NCI-H748 treated with DMSO at 0.1 percent for 48 hours (cell line): ENCODE measurements around the gene MYOZ3.

Experiments
- DNase-seq: peaks from one replicate; lab custom pipeline; 2025; lab: John Stamatoyannopoulos, UW

Gene MYOZ3

DNA sequence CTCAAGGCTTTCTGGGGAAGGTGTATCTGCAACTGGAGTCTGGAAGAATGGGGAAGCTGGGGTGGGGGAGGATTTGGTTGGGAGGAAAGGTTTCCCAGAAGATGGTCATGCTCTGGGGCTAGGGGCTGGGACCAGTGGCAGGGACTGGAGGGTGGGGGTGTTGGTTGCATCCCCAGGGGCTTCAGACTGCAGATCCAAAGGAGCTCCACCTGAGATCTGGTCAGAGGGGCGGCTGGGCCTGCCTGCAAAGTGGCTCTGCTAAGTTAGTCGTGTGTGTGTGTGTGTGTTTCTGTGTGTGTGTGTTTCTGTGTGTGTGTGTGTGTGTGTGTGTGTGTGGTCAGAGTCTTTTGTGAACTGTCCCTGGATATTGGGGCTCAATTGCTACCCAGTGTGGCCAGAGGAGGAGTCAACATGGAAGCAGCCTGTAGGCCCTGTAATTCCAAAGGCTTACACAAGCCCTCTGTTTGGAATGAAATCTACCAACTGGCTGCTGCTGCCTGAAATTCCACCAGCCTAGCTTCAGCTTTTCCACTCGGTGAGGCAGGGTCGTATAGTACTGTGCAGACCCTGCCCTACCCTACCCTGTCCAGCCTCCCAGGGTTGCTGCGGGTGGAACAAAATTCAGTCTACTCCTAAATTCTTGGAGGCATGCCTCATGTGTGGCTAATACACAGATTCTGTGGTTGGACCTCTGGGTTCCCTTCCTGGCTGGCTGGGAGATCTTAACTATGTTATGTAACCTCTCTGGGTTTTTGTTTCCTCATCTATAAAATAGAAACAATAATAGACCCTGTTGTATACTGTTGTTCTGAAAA lies 33.1 kb upstream of the MYOZ3 start:
- no peak for DNase-seq

DNA sequence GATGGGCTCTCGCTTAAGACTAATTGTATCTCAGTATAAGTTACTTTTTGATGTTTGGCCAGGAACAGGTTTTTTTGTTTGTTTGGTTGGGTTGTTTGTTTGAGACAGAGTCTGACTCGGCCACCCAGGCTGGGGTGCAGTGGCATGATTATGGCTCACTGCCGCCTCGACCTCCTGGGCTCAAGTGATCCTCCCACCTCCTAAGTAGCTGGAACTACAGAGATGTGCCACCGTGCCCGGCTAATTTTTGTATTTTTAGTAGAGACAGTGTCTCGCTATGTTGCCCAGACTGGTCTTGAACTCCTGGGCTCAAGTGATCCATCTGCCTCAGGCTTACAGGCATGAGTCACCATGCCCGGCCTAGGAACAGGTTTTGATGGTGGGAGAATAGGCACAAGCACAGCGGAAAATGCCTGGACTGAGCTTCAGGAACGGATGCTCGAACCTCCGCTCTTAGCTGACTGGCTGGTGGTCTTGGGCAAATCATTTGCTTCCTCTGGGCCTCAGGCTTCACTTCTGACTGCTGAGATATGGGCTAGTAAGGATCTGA lies 32.0 kb upstream of the MYOZ3 start:
- no peak for DNase-seq

DNA sequence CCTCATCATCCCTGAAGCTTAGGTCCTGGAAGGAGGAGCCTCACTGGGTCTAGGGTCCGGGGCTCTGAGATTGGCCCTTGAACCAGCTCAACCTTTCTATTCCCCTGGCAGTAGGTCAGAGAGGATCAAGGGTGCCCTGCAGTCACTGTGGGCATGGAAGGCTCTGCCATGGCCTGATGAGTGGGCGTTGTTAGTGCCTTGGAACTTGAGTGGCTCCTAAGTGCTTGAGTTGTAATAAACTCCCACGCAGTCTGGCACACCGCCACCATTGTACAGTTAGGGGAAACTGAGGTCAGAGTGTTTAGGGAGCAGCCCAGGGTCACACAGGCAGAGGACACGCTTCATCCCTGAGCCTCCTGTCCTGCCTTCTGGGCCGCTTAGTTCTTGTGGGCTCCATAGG lies 31.0 kb upstream of the MYOZ3 start:
- no peak for DNase-seq

DNA sequence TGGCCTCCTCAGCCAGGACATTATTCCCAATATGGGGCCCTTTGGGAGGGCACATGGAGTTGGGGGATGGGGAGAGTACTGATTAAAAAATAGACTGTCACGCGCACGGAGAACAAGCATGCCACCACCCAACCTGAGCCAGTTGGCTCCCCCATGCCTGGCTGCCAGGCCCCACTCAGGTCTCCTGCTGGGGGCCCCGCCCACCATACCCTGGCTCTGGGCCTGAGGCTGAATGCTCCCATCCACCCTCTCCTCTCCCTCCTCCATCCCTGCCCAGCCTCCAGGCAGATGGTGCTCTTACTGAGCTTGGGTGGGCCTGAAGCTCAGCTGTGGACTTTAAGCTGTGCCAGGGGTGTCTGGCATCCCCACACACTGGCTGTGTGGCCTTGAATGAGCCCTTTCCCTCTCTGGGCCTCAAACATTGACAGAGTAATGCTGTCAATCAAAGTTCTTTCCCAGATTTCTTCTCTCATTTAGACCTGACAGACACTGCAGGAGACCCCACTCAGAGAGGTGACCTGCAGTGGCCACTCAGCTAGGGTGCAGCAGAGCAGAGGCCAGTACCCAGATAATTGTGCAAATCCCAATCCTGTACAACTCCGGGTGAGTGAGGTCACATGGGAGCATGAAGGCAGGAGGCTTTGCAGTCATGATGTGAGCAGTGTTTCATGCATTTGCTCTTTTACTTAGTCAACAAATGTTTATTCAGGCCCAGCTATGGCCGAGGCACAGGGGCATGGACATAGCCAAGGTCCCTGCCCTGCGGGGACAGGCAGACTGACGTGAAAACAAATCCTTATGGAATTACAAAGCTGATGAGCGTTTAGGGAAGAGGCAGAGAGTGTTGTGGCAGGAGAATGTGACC lies 30.4 kb upstream of the MYOZ3 start:
- no peak for DNase-seq

DNA sequence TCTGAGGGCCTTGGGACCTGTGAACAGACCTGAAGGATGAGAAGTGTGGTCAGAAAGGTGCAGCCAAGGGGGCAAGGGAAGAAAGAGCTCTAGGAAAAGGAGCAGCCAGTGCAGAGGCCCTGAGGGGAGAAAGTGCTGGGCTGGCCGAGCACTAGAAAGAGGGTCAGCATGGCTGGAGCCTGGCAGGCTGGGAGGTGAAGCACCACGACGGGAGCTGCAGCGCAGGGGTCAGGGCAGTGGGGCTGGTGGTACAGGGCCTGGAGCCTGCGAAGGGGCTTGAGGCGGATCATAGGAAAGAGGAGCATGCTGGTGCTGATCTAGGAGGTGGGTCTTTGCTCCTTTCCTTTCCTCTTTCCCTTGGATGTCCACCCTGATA lies 29.7 kb upstream of the MYOZ3 start:
- no peak for DNase-seq

DNA sequence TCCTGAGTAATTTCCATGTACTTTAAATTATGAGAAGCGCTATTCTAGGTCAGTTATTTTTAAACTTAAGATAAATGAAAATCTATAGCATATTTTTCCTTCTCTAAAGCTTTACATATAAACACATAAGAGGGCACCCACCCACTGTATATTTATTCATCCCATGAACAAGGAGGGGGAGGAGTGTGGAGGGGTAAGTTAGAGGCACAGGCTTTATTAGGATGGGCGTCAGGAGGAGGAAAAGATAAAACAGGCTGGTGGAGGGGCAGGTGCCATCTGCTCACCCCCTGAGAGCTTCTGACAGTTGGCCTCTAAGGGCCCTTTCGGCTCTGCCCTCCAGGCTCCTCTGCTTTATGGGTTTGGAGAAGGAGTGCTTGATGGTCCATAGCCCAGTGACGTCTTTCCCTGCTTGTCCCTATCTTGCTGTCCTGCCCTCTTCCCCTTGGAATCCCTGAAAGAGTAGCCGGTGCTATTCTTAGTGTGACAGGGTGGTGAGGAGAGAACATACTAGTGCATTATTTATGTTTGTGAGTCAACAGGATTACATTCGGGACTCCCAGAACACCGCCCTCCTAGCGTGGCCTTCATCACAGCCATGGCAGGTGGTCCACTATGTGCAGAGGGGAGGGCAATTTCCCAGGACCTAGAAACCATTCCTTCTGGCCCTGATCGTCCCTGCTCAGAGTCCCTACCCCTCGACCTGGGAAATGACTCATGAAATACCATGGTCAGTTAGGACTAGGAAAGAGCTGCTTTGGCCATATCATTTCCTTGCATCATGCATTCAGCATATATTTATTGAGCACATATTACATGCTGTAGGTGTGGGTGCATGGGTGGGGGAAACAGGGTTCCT lies 28.5 kb upstream of the MYOZ3 start:
- DNase-seq: no peak

DNA sequence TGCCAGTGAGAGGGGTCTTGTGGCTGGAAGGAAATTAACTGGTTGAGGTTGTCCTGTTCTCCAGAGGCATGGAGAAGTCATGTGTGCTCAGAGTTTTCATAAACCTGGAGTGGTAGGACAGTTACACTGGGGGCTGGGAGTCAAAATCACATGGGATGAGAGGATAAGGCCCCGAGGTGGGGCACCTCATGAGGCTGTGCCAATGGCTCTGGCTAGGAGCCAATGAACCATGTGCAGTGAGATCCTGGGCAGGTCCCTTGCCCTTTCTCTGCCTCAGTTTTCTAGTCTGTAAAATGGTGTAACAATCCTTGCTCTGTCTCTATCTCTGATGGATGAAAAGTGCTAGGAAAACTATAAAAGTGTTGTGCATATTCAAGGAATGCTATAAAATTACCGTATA lies 27.6 kb upstream of the MYOZ3 start:
- DNase-seq: no peak

DNA sequence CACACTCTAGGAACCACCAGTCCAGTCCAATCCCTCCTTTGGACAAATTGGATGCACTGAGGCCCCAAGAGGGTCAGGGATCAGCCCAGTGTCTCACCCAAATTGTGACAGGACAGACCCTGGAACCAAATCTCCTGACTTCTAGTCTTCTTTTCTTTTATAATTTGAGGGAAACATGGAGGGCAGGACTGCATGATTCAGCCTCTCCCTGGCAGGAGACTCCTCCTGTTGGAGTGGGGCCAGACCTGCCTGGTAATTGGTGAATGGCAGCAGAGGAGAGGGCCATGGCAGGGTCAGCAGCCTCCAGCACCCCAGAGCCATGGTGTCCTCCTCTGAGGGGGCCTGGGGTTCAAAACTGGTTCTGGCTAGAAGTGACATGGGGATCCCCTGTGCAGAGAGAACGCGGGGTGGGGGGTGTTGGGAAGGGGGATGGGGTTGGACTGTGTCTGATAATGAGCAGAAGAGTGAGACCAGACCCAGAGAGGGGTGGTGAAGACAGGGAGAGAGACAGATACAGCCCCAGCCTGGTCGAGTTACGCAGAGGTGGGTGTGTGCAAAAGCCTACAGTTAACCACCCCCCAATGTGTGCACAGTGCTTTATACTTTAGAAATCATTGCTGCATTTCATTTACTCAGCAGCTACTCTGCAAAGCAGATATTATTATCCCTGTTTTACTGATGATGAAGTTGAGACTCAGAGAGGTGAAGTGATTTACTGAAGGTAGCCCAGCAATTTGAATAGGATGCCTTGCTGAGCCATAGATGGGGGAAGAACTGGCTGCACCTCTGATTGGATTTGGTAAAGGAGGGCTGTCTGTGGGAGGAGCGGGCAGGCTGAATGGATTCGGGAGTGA lies 24.4 kb upstream of the MYOZ3 start:
- DNase-seq: no peak

DNA sequence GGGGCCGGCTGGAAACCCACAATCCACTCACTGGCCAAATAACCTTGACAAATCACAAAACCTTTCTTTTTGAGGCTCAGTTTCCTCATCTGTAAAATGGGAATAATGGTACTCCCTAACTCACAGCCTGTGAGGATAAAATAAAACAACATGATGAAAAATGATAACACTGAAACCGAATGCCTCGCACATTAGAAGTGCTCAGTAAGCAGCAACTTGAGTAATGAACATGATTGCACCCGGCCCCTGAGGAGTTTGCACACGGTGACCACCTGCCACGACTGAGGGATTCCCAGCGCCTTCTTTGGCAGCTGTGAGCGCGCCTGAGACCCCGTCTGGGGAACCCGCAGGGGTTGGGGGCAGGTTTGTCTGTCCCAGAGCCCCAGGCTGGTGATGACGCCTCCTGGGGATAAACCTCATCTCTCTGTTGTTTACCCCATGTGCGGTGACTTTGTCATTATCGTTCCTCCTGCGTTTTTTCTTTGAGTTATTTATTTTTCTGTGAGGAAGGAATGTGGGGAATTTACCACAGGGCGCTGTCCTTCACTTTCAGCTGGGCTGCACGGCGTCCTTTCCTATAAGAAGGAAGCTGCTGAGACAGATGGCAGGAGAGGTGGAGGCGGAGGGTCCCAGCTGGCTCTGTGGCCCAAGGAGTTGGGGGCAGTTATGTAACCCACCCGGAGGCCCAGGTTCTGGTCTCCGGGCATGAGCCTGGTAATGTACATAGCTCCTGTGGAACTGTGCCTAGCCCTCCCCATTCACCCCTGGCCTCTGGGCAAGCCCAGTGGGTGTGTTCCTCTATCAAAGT lies 23.6 kb upstream of the MYOZ3 start:
- no peak for DNase-seq

DNA sequence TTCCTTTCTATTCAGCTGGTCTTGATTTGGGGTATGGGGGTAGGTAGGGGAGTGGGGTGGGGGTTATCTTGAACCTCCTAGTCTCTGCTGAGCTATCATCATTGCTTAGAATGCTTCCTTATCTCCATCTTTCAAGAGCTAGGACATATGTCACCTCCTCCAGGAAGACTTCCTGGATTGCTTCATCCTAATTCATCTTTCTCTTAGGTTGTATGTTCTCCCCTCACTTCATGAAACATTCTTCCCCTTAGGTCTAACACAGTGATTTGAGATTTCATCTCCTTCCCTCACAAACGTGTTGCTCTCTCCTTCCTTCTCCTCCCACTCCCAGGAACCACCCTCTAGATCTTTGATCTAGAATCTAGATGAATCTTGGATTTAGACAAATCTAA lies 23.0 kb upstream of the MYOZ3 start:
- no peak for DNase-seq

DNA sequence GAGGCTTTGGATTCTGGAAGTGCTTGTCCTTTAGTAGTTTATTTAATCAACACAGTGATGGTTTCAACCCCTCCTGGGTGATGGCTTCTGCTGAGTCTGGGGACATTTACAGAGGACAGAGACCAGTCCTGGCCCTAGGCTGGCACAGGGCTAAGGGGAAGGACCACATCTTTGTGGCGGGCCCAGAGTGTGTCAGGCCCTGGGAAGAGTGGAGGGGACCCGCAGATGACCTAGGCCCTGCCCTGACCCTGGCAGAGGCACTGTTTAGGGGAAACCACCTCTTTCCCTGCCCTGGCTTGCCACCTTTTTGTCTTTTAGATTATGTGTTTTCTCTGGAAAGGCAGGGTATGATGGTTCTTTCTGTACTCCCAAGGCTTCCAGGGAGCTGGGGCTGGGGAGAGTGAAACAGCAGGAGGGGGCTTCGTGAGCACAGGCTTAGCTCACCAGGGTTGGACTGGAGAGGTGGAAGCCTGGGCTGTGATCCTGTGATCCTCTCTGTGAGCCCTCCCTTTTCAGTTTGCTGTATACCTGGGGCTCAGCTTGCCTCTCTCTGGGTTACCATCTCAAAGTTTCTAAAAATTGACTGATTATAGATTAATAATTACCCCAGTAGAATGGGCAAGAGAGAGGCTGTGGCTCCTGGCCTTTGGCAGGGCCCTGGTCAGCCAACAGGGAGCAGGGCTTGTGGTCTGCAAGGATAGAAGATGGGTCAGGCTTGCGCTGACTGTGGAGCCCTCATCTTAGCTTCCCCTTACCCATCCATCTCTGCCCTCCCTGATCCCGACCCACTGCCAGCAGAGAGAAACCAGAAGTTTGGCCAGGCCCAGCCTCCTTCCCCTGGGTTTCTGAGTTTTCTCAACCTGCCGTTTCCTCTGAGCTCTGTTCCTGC lies 22.3 kb upstream of the MYOZ3 start:
- DNase-seq: no peak

DNA sequence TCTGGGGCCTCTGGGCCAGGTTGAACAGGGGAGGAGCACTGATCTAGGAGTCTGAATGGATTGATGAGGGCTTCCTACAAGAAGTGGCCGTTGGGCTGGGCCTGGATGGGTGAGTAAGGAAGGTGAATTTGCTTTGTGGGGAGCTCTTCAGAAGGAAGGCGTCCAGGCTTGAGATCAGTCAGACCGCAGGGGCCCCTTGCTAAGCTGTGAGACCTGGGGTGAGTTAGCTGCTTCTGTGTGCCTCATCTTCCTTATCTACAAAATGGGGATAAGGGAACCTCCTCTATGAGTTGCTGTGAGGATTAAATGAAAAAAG lies 21.7 kb upstream of the MYOZ3 start:
- DNase-seq: no peak

DNA sequence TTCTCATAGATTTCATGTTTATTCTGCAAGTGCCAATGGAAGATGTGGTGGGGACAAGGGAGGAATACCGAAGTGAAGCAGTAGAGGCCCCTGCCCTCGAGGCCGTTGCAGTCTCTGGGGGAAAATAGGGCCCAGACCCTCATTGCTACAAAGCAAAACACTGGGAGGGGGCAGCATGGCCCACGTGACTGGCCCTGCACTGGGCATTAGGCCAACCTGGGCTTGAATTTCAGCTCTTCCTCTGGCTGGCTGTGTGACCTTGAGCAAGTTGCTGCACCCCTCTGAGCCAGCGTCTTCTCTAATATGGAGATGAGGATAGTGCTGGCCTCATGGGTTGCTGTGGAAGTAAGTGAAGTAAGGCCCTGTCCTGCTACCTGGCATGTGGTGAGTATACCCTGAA lies 21.3 kb upstream of the MYOZ3 start:
- no peak for DNase-seq

DNA sequence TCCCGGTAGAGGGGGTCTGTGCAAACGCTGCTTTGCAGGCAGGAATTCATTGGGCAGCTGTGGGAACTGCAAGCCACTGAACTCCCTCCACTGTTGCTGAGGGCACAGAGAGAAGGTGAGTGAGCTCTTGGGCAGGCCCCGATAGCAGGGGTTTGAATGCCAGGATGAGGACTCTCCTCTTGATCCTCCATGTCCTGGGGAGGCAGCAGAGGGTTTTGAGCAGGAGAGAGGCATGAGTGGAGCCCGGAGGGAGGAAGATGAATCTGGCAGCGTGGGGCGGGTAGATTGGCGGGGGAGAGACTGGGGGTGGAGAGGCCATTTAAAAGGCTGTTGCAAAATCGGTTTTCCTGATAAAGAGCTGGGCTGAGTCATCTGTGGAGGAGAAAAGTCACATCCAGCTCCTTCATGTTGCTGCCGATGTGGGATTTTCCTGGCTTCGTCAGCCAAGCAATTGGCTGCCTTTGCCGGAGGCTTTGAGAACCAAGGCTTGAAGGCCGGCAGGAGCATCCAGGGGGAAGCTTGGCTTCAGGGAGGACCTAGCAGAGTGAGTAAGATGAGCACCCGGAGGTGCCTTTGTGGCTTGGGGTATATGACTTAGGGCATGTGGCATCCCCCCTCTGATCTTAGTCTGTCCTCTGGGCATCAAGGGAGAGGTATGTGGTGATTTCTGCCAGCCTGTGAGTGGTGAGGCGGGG lies 20.6 kb upstream of the MYOZ3 start, which contains the start of gene SYNPO:
Gene SYNPO (plus strand): TSS at position 350 of the 695 bp plus-strand sequence. CDS start 7,616 bp downstream, outside the sequence.
- DNase-seq: no peak

DNA sequence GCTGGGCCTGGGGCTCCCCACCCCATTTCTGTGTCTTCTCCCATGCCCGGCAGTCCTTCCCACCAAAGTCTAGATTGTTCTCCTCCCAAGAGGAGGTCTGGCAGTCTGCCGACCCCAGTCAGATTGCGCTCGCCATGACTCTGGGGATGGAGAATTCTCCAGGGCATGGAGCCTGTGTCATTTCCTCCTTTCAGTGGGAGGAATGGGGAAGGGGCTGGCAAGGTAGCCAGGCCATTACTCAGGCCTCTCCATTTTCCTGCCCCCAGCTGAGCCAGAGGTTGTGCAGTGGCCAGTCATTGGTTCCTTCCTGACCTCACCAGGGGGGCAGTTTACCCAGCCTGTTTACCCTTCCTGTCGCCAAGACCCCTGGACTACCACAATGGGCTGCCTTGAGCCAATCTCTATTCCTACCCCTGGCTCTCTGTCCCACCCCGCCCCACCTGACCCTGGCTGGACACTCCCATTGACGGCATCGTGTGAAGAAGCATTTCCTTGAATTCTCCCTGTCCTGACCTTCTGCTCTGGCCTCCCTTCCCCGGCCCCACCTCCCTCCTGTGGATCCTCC lies 20.0 kb upstream of the MYOZ3 start:
- DNase-seq: no peak

DNA sequence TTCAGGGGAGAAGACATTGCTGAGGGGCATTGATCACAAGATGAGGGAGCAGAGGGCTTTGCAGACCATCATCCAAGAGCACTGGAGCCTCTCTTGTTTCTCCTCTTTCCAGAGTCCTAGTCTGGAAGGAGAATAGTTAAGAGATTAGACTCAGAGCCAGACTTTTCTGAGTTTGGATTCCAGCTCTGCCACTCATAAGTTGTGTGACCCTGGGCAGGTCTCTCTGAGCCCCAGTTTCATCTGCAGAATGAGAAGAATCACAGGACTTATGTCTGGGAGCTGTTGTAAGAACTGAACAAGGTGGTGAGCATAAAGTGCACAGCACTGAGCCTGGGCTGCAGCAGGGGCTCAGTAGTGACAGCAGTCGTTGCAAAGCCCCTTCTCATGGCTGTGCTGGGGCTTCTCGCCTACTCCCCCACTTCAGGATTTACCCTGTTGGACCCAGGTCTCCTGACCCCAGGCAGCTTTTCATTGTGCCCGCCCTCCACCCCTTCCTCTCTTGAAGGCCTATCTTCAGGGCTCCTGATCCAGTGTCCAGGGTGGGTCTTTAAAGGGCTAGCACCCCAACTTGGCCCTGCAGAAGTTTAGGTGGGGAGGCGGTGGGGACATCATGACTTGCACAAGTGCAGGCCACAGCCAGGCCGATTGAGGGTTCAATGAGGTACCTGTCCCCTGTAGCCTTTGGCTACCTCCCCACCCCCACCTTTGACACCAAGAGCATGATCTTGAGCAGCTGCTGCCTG lies 19.1 kb upstream of the MYOZ3 start:
- DNase-seq: no peak

DNA sequence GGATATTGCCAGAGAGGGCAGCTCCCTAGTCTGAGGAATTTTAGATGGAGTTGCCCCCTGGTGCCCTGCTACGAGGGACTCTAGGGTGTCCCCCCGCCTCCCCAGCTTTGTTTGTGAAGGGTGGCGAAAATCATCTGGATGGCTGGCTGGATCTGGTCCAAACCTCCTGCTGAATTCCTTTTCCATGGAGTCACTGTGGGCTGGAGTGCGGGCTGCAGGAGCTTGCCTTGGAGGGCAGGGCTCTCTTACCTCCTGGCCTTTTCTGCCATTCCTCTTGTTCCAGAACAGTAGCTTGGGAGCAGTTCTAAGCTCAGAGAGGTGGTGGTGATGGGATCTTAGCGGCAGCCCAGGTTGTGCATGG lies 18.5 kb upstream of the MYOZ3 start:
- no peak for DNase-seq
